Neural progenitor cell (in vitro differentiated cells): ENCODE measurements around the gene B3GAT1. TPM values are rescaled to one million over a fixed set of nuclear protein-coding genes. Genes with fewer than 3 reads are reported as not detected.
A peak's percentile ranks its signal among the peaks of the same experiment; 100 is the strongest.

Source experiments
- DNase-seq: peaks from one replicate; pipeline ENCODE4 v3.0.0-alpha.2; 2016; ENCODE audit warnings: low spot score
- H2AFZ ChIP-seq: fragments of 200-600 bp; sonication (generic); replicated peaks from 2 replicates; pipeline ENCODE4 v1.6.1; 2016; ENCODE audit warnings: antibody characterized with exemption
- H3F3A ChIP-seq: fragments of 200-600 bp; sonication (generic); 2 replicates; pipeline ENCODE4 v1.6.1; 2016; ENCODE audit warnings: antibody characterized with exemption, low read depth
- H3K27ac ChIP-seq: fragments of 200-600 bp; sonication (generic); 2 replicates; pipeline ENCODE4 v1.5.1; 2016; ENCODE audit warnings: mild to moderate bottlenecking
- H3K27me3 ChIP-seq: fragments of 200-600 bp; sonication (generic); 2 replicates; pipeline ENCODE4 v1.6.1; 2016; ENCODE audit warnings: mild to moderate bottlenecking, moderate library complexity
- H3K36me3 ChIP-seq: fragments of 200-600 bp; sonication (generic); 2 replicates; pipeline ENCODE4 v1.5.1; 2016
- H3K4me1 ChIP-seq: fragments of 200-600 bp; sonication (generic); 2 replicates; pipeline ENCODE4 v1.6.1; 2016; ENCODE audit warnings: mixed run types
- H3K4me2 ChIP-seq: fragments of 200-600 bp; sonication (generic); 2 replicates; pipeline ENCODE4 v1.6.1; 2016
- H3K4me3 ChIP-seq: fragments of 200-600 bp; sonication (generic); 2 replicates; pipeline ENCODE4 v1.5.1; 2016
- H3K79me2 ChIP-seq: fragments of 200-600 bp; sonication (generic); 2 replicates; pipeline ENCODE4 v1.6.1; 2016; ENCODE audit warnings: low read depth
- H3K9ac ChIP-seq: fragments of 200-600 bp; sonication (generic); 2 replicates; pipeline ENCODE4 v1.6.1; 2016
- H3K9me3 ChIP-seq: fragments of 200-600 bp; sonication (generic); 2 replicates; pipeline ENCODE4 v1.5.1; 2016; ENCODE audit warnings: low read depth
- H4K20me1 ChIP-seq: fragments of 200-600 bp; sonication (generic); 2 replicates; pipeline ENCODE4 v1.6.1; 2016; ENCODE audit warnings: low read depth
- H3K27ac Mint-ChIP-seq: 3 replicates; pipeline ENCODE4 v1.8.0; 2021; ENCODE audit warnings: mixed read lengths
- H3K27me3 Mint-ChIP-seq: 2 replicates; pipeline ENCODE4 v1.8.0; 2022; ENCODE audit warnings: low read depth, mild to moderate bottlenecking, inconsistent platforms, moderate library complexity, mixed read lengths; ENCODE audit not compliant: insufficient read depth
- H3K36me3 Mint-ChIP-seq: 3 replicates; pipeline ENCODE4 v1.8.0; 2021; ENCODE audit warnings: mixed read lengths
- H3K4me1 Mint-ChIP-seq: 3 replicates; pipeline ENCODE4 v1.8.0; 2021; ENCODE audit warnings: mixed read lengths
- H3K4me3 Mint-ChIP-seq: 3 replicates; pipeline ENCODE4 v1.8.0; 2021; ENCODE audit warnings: mild to moderate bottlenecking, moderate library complexity, mixed read lengths
- H3K9me3 Mint-ChIP-seq: 3 replicates; pipeline ENCODE4 v1.8.0; 2020; ENCODE audit warnings: mixed read lengths
- EZH2 ChIP-seq: fragments of 200-600 bp; sonication (generic); IDR thresholded peaks from 2 replicates; pipeline ENCODE4 v1.6.1; 2017; ENCODE audit warnings: antibody characterized with exemption, mild to moderate bottlenecking, moderate library complexity
- EZH2phosphoT487 ChIP-seq: fragments of 200-600 bp; sonication (generic); IDR thresholded peaks from 2 replicates; pipeline ENCODE4 v1.6.1; 2017; ENCODE audit warnings: antibody characterized with exemption
- total RNA-seq: library from RNA; depleted of rRNA; stranded (reverse); fragments of >200 nt; gene quantifications from 2 replicates; pipeline ENCODE4 v1.2.3, GENCODE V29; 2015; ENCODE audit warnings: low replicate concordance
- TF ChIP-seq, protein P1 (sequence below): fragments of 200-600 bp; sonication (generic); IDR thresholded peaks from 2 replicates; pipeline ENCODE4 v1.5.1; 2017; ENCODE audit warnings: antibody characterized with exemption, mild to moderate bottlenecking

The B3GAT1 gene
- total RNA-seq, 1 donor from 2014 or later, result 11.0 TPM

DNA sequence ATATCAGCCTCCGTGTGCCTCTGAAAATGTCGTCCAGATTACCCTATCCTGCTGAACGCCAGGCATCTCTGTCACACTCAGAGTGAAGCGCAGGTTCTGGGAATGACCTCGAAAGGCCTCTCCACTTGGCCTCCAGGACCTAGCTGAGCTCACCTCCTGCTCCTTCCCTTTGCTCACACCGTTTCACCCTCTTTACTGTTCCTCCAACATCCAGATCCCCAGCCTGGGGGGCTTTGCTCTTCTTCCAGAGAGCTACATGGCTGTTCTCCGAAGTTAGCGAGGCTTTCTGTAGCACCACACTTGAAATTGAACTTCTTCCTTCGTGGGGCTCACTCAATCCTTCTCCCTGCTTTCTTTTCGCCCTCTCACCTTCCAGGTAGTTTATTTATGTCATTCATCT is 52.4 kb downstream of the B3GAT1 start:
- H3K4me3 ChIP-seq, result no peak overlapping the region
- no peaks in the 10 kb centered on the region for H3K36me3 ChIP-seq
- peak overlapping the region; percentile 56 for H2AFZ ChIP-seq
- Mint-ChIP-seq H3K9me3 (no peaks in the 10 kb centered on the region), H3K4me3 (no peak overlapping the region), H3K27me3 (peaks cover 6% of the 10 kb centered on the region), H3K36me3 (peaks cover 3% of the 10 kb centered on the region), H3K4me1 (peaks cover 15% of the 10 kb centered on the region), H3K27ac (no peak overlapping the region)
- H3K4me2 ChIP-seq, result no peak overlapping the region
- peaks cover 4% of the 10 kb centered on the region for H3K27me3 ChIP-seq
- TF ChIP-seq, protein P1, sequence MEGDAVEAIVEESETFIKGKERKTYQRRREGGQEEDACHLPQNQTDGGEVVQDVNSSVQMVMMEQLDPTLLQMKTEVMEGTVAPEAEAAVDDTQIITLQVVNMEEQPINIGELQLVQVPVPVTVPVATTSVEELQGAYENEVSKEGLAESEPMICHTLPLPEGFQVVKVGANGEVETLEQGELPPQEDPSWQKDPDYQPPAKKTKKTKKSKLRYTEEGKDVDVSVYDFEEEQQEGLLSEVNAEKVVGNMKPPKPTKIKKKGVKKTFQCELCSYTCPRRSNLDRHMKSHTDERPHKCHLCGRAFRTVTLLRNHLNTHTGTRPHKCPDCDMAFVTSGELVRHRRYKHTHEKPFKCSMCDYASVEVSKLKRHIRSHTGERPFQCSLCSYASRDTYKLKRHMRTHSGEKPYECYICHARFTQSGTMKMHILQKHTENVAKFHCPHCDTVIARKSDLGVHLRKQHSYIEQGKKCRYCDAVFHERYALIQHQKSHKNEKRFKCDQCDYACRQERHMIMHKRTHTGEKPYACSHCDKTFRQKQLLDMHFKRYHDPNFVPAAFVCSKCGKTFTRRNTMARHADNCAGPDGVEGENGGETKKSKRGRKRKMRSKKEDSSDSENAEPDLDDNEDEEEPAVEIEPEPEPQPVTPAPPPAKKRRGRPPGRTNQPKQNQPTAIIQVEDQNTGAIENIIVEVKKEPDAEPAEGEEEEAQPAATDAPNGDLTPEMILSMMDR, result no peak
- TF ChIP-seq EZH2, result no peak
- no peak for TF ChIP-seq EZH2phosphoT487
- DNase-seq, result no peak
- no peaks in the 10 kb centered on the region for H3K4me1 ChIP-seq
- H3K79me2 ChIP-seq, result no peaks in the 10 kb centered on the region
- H3K9ac ChIP-seq, result no peak overlapping the region
- H3F3A ChIP-seq, result no peaks in the 10 kb centered on the region
- no peaks in the 10 kb centered on the region for H4K20me1 ChIP-seq
- H3K9me3 ChIP-seq, result no peaks in the 10 kb centered on the region
- no peak overlapping the region for H3K27ac ChIP-seq

DNA sequence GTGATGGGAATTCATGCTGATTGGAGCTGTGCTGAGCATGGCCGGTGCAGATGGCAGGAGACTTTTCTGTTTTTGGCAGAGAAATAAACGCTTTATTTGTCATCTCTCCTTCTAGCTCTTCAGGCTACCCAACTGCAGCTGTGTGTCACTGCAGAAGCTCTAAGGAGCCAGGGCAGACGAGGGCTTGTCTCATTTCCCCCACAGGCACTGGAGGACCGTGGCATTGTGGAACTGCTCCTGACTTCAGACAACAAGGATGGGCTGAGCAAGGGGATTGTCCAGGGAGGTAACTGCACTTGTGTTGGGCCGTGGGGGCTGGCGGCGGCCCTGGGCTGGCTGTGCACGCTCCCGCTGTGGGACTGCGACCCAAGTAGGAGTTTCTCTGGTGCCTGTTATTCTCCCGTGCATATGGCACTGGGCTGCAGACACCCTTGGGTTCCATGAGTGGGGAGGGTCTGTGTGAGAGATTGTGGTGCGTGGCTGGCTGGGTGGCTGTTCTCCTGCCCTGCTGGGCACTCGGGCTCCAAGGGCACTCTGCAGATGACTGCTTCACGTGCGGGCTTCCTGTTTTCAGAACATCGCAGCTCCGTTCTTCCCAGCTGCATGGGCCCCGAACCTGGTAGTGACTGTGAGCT is 53.1 kb downstream of the B3GAT1 start:
- no peak for DNase-seq
- Mint-ChIP-seq H3K4me1 (peaks cover 15% of the 10 kb centered on the region), H3K27ac (no peak overlapping the region)

DNA sequence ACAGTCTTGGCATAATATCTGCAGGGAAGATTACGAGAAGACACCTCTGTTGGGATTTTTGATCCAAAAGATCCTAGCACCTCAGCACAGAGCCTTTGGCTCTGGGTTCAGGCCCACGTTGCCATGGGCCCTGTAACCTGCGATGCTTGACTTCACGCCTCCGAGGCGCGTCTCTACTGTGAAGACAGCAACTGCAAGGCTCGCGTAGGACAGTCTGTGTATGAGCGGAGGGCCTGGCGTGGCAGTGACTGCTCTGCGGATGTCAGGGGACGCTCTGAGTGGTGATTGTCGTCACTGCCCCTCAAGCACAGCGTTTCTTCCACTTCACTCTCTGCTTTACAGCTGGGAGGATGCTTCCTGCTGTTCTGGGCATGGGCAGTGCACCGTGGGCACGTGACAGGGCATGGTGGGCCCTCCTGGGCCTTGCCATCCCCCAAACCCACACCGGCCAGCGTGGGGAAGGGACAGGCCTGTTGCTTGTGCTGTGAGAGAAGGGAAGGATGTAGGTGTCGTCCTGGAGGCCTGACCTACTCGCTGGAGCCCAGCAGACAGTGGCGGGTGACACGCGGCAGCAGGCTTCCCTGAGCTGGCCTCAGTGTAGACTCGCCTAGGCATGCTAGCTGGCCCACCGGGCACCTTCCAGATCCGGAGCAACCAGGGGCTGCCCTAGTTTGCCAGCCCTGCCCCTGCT is 53.7 kb downstream of the B3GAT1 start:
- peaks cover 4% of the 10 kb centered on the region for H3K27me3 ChIP-seq
- H3K9ac ChIP-seq, result no peak overlapping the region
- TF ChIP-seq EZH2 (no peak), EZH2phosphoT487 (no peak)
- TF ChIP-seq, protein P1, result no peak
- no peaks in the 10 kb centered on the region for H3K9me3 ChIP-seq
- H3K9me3 Mint-ChIP-seq, result peaks cover 5% of the 10 kb centered on the region
- no peak overlapping the region for H2AFZ ChIP-seq
- no peaks in the 10 kb centered on the region for H3K4me1 ChIP-seq
- H3K4me1 Mint-ChIP-seq, result peaks cover 10% of the 10 kb centered on the region
- no peak overlapping the region for H3K4me3 ChIP-seq
- H3K27ac Mint-ChIP-seq, result no peak overlapping the region
- H3K36me3 ChIP-seq, result no peaks in the 10 kb centered on the region
- no peaks in the 10 kb centered on the region for H4K20me1 ChIP-seq
- peaks cover 6% of the 10 kb centered on the region for H3K27me3 Mint-ChIP-seq
- no peak overlapping the region for H3K4me2 ChIP-seq
- H3K27ac ChIP-seq, result no peak overlapping the region
- no peak overlapping the region for H3K4me3 Mint-ChIP-seq
- H3K36me3 Mint-ChIP-seq, result peaks cover 5% of the 10 kb centered on the region
- H3K79me2 ChIP-seq, result no peaks in the 10 kb centered on the region
- H3F3A ChIP-seq, result no peaks in the 10 kb centered on the region
- DNase-seq, result no peak

More for the DNA sequence above, 53.1 kb downstream of the B3GAT1 start:
- Histone ChIP-seq H3F3A (no peaks in the 10 kb centered on the region), H3K27ac (no peak overlapping the region), H2AFZ (no peak overlapping the region), H3K4me2 (no peak overlapping the region), H3K79me2 (no peaks in the 10 kb centered on the region), H3K9ac (no peak overlapping the region), H3K9me3 (no peaks in the 10 kb centered on the region), H4K20me1 (no peaks in the 10 kb centered on the region), H3K4me1 (no peaks in the 10 kb centered on the region), H3K27me3 (peaks cover 4% of the 10 kb centered on the region), H3K36me3 (no peaks in the 10 kb centered on the region), H3K4me3 (no peak overlapping the region)
- H3K9me3 Mint-ChIP-seq, result no peaks in the 10 kb centered on the region
- TF ChIP-seq EZH2, result no peak
- TF ChIP-seq, protein P1, result no peak
- no peak for TF ChIP-seq EZH2phosphoT487
- H3K36me3 Mint-ChIP-seq, result peaks cover 3% of the 10 kb centered on the region
- no peak overlapping the region for H3K4me3 Mint-ChIP-seq
- peaks cover 6% of the 10 kb centered on the region for H3K27me3 Mint-ChIP-seq
